Bronchial epithelial cell (primary cell): ENCODE data around the gene R3HDM2. TPM values are rescaled to one million over a fixed set of nuclear protein-coding genes. Genes with fewer than 3 reads are reported as not detected.

ENCODE experiments used
- DNase-seq: peaks from one replicate; pipeline ENCODE4 v3.0.0-alpha.2; 2010; ENCODE audit warnings: low read depth
- FAIRE-seq: peaks from 2 replicates; lab custom pipeline; 2011; peaks lifted over from hg19 to GRCh38; lab: Jason Lieb, UNC
- H3K27me3 ChIP-seq: 2 replicates; pipeline ENCODE4 v1.5.1; 2011; ENCODE audit warnings: low read length; ENCODE audit not compliant: control insufficient read depth, insufficient read depth
- H3K36me3 ChIP-seq: 2 replicates; pipeline ENCODE4 v1.5.1; 2011; ENCODE audit warnings: low read length; ENCODE audit not compliant: control insufficient read depth, insufficient read depth
- H3K4me3 ChIP-seq: 2 replicates; pipeline ENCODE4 v1.5.1; 2011; ENCODE audit warnings: mild to moderate bottlenecking, low read depth, low read length, control low read depth
- CTCF ChIP-seq: IDR thresholded peaks from 2 replicates; pipeline ENCODE4 v1.5.1; 2011; ENCODE audit warnings: mild to moderate bottlenecking, moderate library complexity, low read length, control low read depth, inconsistent platforms; ENCODE audit not compliant: insufficient read depth, severe bottlenecking
- total RNA-seq: library from RNA; depleted of rRNA; stranded (reverse); fragments of >200 nt; gene quantifications from 2 replicates; pipeline ENCODE4 v1.2.1, GENCODE V29; 2014

The R3HDM2 gene
- total RNA-seq, 1 donor from 2014 or later: 5.5 TPM

- H3K27me3 ChIP-seq: peaks cover 6% of the 10 kb centered on the region
Observed at GRCh38 chr12:57239587-57240065, 191.2 kb downstream of the R3HDM2 start.

GRCh38 chr12:57238854-57239554, 191.8 kb downstream of the R3HDM2 start:
- FAIRE-seq (no peak), DNase-seq (peak; percentile 59)
- Histone ChIP-seq H3K36me3 (peaks cover 7% of the 10 kb centered on the region), H3K27me3 (peaks cover 6% of the 10 kb centered on the region), H3K4me3 (peak overlapping the region; percentile 55)
- TF ChIP-seq CTCF: peak; percentile 100

More at GRCh38 chr12:57239587-57240065, 191.2 kb downstream of the R3HDM2 start:
- TF ChIP-seq CTCF: no peak
- FAIRE-seq (no peak), DNase-seq (no peak)
- Histone ChIP-seq H3K4me3 (peak overlapping the region; percentile 55), H3K36me3 (peaks cover 4% of the 10 kb centered on the region)

- peak overlapping the region; percentile 55 for H3K4me3 ChIP-seq
- no peak for DNase-seq
- no peak for TF ChIP-seq CTCF
- peaks cover 6% of the 10 kb centered on the region for H3K27me3 ChIP-seq
- no peak for FAIRE-seq
- H3K36me3 ChIP-seq: peaks cover 15% of the 10 kb centered on the region
Observed at GRCh38 chr12:57237932-57238853, 192.7 kb downstream of the R3HDM2 start.

GRCh38 chr12:57237596-57237931, 193.3 kb downstream of the R3HDM2 start:
- H3K4me3 ChIP-seq: no peak overlapping the region
- peaks cover 21% of the 10 kb centered on the region for H3K36me3 ChIP-seq
- FAIRE-seq (no peak), DNase-seq (peak; percentile 45)
- peaks cover 6% of the 10 kb centered on the region for H3K27me3 ChIP-seq
- TF ChIP-seq CTCF: no peak

GRCh38 chr12:57236925-57237595, 193.8 kb downstream of the R3HDM2 start:
- H3K27me3 ChIP-seq: peaks cover 3% of the 10 kb centered on the region
- TF ChIP-seq CTCF: no peak
- no peak overlapping the region for H3K4me3 ChIP-seq
- FAIRE-seq: no peak
- peaks cover 25% of the 10 kb centered on the region for H3K36me3 ChIP-seq
- no peak for DNase-seq
